CD4-positive, alpha-beta T cell (primary cell): ENCODE results near the gene CLCN1. TPM values are rescaled to one million over a fixed set of nuclear protein-coding genes. Genes with fewer than 3 reads are reported as not detected.

Experiments used
- ATAC-seq: fragments of 200-7000 bp; cut with Tn5 transposase; one replicate; pipeline ENCODE4 v1.10.0; 2022; ENCODE audit warnings: mild to moderate bottlenecking; ENCODE audit not compliant: poor library complexity
- CTCF ChIA-PET: fragments of 350-600 bp; sonication (Branson Sonifier 250); formaldehyde crosslinking; loops from one replicate; lab custom pipeline; 2021; ENCODE audit warnings: antibody characterized with exemption, inconsistent platforms; lab: Charles Lee
- POLR2A ChIA-PET: fragments of 350-600 bp; sonication (Branson Sonifier 250); formaldehyde crosslinking; loops from one replicate; lab custom pipeline; 2021; ENCODE audit warnings: antibody characterized with exemption, inconsistent platforms; lab: Charles Lee
- DNase-seq, 14 experiments: peaks; one replicate each; pipeline ENCODE4 v3.0.0-alpha.2; 2013 to 2020; ENCODE audit warnings: mixed read lengths in 2 of 14
- H3K27ac ChIP-seq, 2 donors: one replicate each; pipeline versions ENCODE4 v1.5.1 to v1.7.0; 2013; ENCODE audit warnings: low read length in 2 of 2, low read depth in 1 of 2, mild to moderate bottlenecking in 1 of 2
- H3K27me3 ChIP-seq, 2 experiments: 1 replicate in 1 of 2; 2 replicates in 1 of 2; pipeline versions ENCODE4 v1.6.1 to v1.7.0; 2013; ENCODE audit warnings: low read length in 2 of 2, control low read depth in 1 of 2, mild to moderate bottlenecking in 1 of 2, moderate library complexity in 1 of 2; ENCODE audit not compliant: insufficient read depth in 2 of 2, control insufficient read depth in 1 of 2
- H3K36me3 ChIP-seq: one replicate; pipeline ENCODE4 v1.6.1; 2013; ENCODE audit warnings: low read length, control low read depth; ENCODE audit not compliant: insufficient read depth
- H3K4me1 ChIP-seq: one replicate; pipeline ENCODE4 v1.6.1; 2013; ENCODE audit warnings: low read length, control low read depth; ENCODE audit not compliant: insufficient read depth
- H3K4me3 ChIP-seq: one replicate; pipeline ENCODE4 v1.5.1; 2013; ENCODE audit warnings: mild to moderate bottlenecking, low read length, moderate library complexity
- H3K9me3 ChIP-seq, 2 experiments: 1 replicate in 1 of 2; 2 replicates in 1 of 2; pipeline versions ENCODE4 v1.6.1 to v1.7.0; 2013; ENCODE audit warnings: low read length in 2 of 2, mild to moderate bottlenecking in 2 of 2, control low read depth in 1 of 2, moderate library complexity in 1 of 2; ENCODE audit not compliant: control insufficient read depth in 1 of 2, insufficient read depth in 1 of 2
- H3K27ac Mint-ChIP-seq: one replicate; pipeline ENCODE4 v1.8.0; 2020; ENCODE audit warnings: mixed read lengths
- H3K27me3 Mint-ChIP-seq: one replicate; pipeline ENCODE4 v1.8.0; 2021; ENCODE audit warnings: mixed read lengths
- H3K36me3 Mint-ChIP-seq: one replicate; pipeline ENCODE4 v1.8.0; 2021; ENCODE audit warnings: low read depth, mixed read lengths
- H3K4me1 Mint-ChIP-seq: one replicate; pipeline ENCODE4 v1.8.0; 2021; ENCODE audit warnings: low read depth, mixed read lengths
- H3K4me3 Mint-ChIP-seq: one replicate; pipeline ENCODE4 v1.8.0; 2020; ENCODE audit warnings: mild to moderate bottlenecking, mixed read lengths
- H3K9me3 Mint-ChIP-seq: one replicate; pipeline ENCODE4 v1.8.0; 2020; ENCODE audit warnings: mixed read lengths
- intact Hi-C, 2 experiments: fragments of 100-400 bp; cut with DNase I in 1 of 2; cut with micrococcal nuclease in 1 of 2; formaldehyde crosslinking; loops; one replicate each; pipeline versions ENCODE4 v1.15.1 to v1.9.0; 2023 to 2025; cut with DNase I, micrococcal nuclease
- total RNA-seq, 174 experiments: library from RNA in 2 of 174; stranded (reverse) in 2 of 174; gene quantifications; one replicate each; pipeline ENCODE4 v1.2.3 and lab custom pipeline; 2021 to 2026
- TF ChIP-seq, protein P1 (sequence below): fragments of 200-600 bp; IDR thresholded peaks from one replicate; pipeline ENCODE4 v1.8.0; 2022; ENCODE audit warnings: antibody characterized with exemption, mild to moderate bottlenecking

CLCN1 gene
- total RNA-seq, 2 experiments from 2014 or later: not detected

DNA sequence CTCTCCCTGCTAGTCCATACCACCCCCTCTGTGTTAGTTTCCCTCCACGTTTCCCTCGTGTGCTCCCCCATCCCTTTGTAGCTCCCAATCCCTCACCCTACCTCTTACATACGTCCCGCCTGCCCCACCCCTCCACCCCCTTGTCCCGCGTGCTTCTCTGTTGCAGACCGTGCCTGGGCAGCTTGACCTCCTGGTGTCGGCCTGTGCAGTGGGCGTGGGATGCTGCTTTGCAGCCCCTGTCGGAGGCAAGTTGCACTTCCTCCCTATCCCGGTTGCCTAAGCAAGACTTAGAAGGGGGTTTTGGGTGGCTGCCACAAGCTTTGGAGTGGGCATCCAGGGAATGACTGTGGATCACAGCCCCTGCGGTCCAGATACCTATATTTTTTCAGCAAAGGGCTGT, 7.7 kb downstream of the CLCN1 start:
- POLR2A ChIA-PET: no interaction called here
- no peak overlapping the region for H3K27ac Mint-ChIP-seq

DNA sequence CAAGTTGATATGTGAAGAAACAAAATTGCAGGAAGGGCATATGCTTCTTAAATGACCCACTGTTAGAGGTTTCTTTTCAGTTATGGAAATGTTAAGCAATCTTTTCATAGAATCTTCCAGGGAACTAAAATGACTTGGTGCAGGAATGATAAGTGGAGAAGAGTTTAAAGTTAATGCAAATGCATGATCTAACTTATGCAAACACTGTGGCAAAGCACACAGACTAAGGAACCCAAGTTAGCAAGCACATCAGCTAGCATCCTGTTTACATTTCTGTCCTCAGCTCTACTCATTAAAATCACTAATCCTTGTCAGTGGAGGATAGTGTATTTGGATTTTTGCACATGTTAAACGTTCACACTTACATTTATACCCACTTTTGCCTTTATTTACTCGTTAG, 9.3 kb downstream of the CLCN1 start:
- intact Hi-C loops: no loop called here
- Mint-ChIP-seq H3K36me3 (no peaks in the 10 kb centered on the region), H3K4me1 (peaks cover 9% of the 10 kb centered on the region), H3K9me3 (no peaks in the 10 kb centered on the region), H3K27ac (no peak overlapping the region), H3K27me3 (no peaks in the 10 kb centered on the region), H3K4me3 (no peak overlapping the region)
- ATAC-seq (no peak), DNase-seq (peak in 1 of 14 experiments; percentile 11)
- Histone ChIP-seq H3K27me3 (no peaks in the 10 kb centered on the region), H3K27ac (no peak overlapping the region), H3K4me1 (no peaks in the 10 kb centered on the region), H3K36me3 (no peaks in the 10 kb centered on the region), H3K4me3 (no peak overlapping the region), H3K9me3 (no peaks in the 10 kb centered on the region)
- TF ChIP-seq, protein P1, sequence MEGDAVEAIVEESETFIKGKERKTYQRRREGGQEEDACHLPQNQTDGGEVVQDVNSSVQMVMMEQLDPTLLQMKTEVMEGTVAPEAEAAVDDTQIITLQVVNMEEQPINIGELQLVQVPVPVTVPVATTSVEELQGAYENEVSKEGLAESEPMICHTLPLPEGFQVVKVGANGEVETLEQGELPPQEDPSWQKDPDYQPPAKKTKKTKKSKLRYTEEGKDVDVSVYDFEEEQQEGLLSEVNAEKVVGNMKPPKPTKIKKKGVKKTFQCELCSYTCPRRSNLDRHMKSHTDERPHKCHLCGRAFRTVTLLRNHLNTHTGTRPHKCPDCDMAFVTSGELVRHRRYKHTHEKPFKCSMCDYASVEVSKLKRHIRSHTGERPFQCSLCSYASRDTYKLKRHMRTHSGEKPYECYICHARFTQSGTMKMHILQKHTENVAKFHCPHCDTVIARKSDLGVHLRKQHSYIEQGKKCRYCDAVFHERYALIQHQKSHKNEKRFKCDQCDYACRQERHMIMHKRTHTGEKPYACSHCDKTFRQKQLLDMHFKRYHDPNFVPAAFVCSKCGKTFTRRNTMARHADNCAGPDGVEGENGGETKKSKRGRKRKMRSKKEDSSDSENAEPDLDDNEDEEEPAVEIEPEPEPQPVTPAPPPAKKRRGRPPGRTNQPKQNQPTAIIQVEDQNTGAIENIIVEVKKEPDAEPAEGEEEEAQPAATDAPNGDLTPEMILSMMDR: no peak
- CTCF ChIA-PET: interaction anchor here (1.4 to 2.1 kb wide), 2 partner anchors 12 to 85 kb away, joined by 4 to 5 read pairs; no protein-coding TSS in a partner anchor
- POLR2A ChIA-PET: no interaction called here

More for the DNA sequence above, 7.7 kb downstream of the CLCN1 start:
- H3K36me3 ChIP-seq: no peaks in the 10 kb centered on the region
- H3K9me3 ChIP-seq: no peaks in the 10 kb centered on the region
- no peaks in the 10 kb centered on the region for H3K36me3 Mint-ChIP-seq
- TF ChIP-seq, protein P1: no peak
- no peaks in the 10 kb centered on the region for H3K4me1 ChIP-seq
- CTCF ChIA-PET: no interaction called here
- H3K4me3 Mint-ChIP-seq: no peak overlapping the region
- no peaks in the 10 kb centered on the region for H3K27me3 Mint-ChIP-seq
- no peak overlapping the region for H3K4me3 ChIP-seq
- ATAC-seq (no peak), DNase-seq (no peak)
- H3K27ac ChIP-seq: no peak overlapping the region
- no peaks in the 10 kb centered on the region for H3K27me3 ChIP-seq
- intact Hi-C loops: no loop called here
- no peaks in the 10 kb centered on the region for H3K9me3 Mint-ChIP-seq
- peaks cover 9% of the 10 kb centered on the region for H3K4me1 Mint-ChIP-seq

DNA sequence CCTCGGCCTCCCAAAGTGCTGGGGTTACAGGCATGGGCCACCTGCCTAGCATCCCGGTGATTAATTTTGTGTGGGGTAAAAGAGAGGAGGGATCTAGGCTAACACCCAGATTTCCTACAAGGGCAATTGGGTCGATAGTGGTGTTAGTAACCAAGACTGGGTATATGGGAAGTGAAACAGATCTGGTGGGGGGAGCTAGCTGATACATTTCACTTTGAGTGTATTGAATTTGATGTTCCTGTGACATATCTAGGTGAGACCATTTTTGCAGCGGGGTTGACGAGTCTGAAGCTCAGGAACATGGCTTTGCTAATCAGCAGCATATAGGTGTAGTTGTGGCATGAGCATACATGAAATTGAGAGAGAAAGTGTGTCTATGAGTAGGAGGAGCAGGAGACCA, 12.0 kb downstream of the CLCN1 start:
- ChIA-PET CTCF (no interaction called here), POLR2A (no interaction called here)
- intact Hi-C loops: no loop called here
- Histone ChIP-seq H3K27ac (no peak overlapping the region), H3K4me3 (no peak overlapping the region), H3K27me3 (no peaks in the 10 kb centered on the region), H3K9me3 (no peaks in the 10 kb centered on the region), H3K4me1 (no peaks in the 10 kb centered on the region), H3K36me3 (no peaks in the 10 kb centered on the region)
- ATAC-seq (no peak), DNase-seq (no peak)
- H3K36me3 Mint-ChIP-seq: no peaks in the 10 kb centered on the region
- no peaks in the 10 kb centered on the region for H3K9me3 Mint-ChIP-seq
- H3K4me3 Mint-ChIP-seq: no peak overlapping the region
- H3K4me1 Mint-ChIP-seq: peaks cover 9% of the 10 kb centered on the region
- TF ChIP-seq, protein P1: no peak
- H3K27me3 Mint-ChIP-seq: peaks cover 4% of the 10 kb centered on the region
- no peak overlapping the region for H3K27ac Mint-ChIP-seq
